22Rv1 (cell line): Measurements from ENCODE around the gene SPON2.

Experiments
- H3K27ac ChIP-seq: fragments of 450-650 bp; 2 replicates; pipeline ENCODE4 v1.5.1; 2017
- CTCF ChIP-seq: fragments of 450-650 bp; IDR thresholded peaks from 2 replicates; pipeline ENCODE4 v1.5.1; 2017; ENCODE audit warnings: mild to moderate bottlenecking
- ZFX ChIP-seq: fragments of 450-650 bp; IDR thresholded peaks from 2 replicates; pipeline ENCODE4 v1.6.1; 2017; ENCODE audit warnings: antibody characterized with exemption, borderline replicate concordance

The SPON2 gene

DNA sequence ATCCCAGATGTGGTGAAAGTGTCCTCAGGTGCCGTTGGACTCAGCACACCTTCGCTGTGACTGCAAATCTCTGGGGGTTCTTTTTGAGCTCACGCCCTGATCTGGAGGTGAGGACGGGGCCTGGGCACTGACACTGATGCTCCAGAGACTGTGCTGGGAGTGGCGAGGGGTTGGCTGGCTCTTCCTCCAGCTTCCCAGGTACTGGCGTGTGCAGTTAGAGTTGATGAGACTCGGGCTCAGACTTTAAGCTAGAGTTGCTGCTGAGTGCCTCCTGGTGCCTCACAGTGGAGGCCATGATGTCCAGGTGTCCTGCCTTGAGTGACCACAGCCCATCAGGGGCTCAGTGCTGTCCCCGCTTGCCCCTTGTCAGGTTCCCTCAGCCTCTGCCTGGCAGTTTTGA lies 16.3 kb downstream of the SPON2 start:
- no peak overlapping the region for H3K27ac ChIP-seq
- TF ChIP-seq ZFX (no peak), CTCF (no peak)

DNA sequence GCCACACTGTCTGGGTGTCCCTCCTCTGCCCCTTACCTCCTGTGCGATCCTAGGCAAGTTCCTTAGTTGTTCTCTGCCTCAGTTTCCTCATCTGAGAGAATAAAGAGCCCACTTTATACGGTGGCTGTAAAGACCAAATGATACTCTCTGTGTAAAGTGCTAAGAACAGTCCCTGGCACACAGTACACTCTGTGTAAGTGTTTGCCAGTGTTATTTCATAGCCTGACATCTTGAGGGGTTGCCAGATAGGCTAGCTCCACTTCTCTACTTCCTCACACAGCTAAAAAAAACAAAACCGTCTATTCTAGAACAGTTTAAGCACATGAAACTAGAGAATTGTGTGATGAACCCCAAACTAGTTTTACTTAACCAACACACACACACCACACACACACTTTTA lies 17.1 kb downstream of the SPON2 start:
- TF ChIP-seq CTCF (no peak), ZFX (no peak)
- no peak overlapping the region for H3K27ac ChIP-seq

GRCh38 chr4:1154523-1155182 lies 17.7 kb downstream of the SPON2 start:
- no peak overlapping the region for H3K27ac ChIP-seq
- TF ChIP-seq CTCF (no peak), ZFX (no peak)

- H3K27ac ChIP-seq = no peak overlapping the region
- TF ChIP-seq CTCF (no peak), ZFX (no peak)
Measured at GRCh38 chr4:1154126-1154522, 18.3 kb downstream of the SPON2 start.

- TF ChIP-seq CTCF = no peak
- TF ChIP-seq ZFX = no peak
- no peak overlapping the region for H3K27ac ChIP-seq
Measured at GRCh38 chr4:1153567-1154090, 18.8 kb downstream of the SPON2 start.

GRCh38 chr4:1152290-1152689 lies 20.1 kb downstream of the SPON2 start:
- TF ChIP-seq ZFX (no peak), CTCF (no peak)
- no peak overlapping the region for H3K27ac ChIP-seq

DNA sequence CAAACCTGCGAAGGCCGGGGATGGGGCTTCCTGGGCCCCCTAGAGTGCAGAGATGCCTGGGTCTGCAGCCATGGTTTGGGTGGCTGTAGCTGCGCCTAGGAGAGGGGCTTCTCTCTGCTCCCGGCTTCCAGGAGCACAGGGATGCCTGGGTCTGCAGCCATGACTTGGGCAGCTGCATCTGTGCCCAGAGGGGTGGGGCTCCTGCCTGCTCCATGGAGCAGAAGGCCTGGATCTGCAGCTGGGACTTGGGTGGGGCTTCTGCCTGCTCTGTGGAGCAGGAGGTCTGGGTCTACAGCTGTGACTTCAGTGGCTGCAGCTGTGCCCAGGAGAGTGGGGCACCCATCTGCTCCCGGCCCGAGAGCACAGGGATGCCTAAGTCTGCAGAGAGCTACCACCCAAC lies 20.8 kb downstream of the SPON2 start:
- TF ChIP-seq ZFX = no peak
- TF ChIP-seq CTCF = no peak
- H3K27ac ChIP-seq = no peak overlapping the region
